HG02884 (cell line): ENCODE measurements around the gene ECEL1.

Experiments used
- ATAC-seq: cut with Tn5 transposase; IDR thresholded peaks from one replicate; pipeline ENCODE4 v1.9.1; 2021; ENCODE audit warnings: mild to moderate bottlenecking, moderate library complexity; ENCODE audit not compliant: unreplicated experiment

ECEL1 gene

DNA sequence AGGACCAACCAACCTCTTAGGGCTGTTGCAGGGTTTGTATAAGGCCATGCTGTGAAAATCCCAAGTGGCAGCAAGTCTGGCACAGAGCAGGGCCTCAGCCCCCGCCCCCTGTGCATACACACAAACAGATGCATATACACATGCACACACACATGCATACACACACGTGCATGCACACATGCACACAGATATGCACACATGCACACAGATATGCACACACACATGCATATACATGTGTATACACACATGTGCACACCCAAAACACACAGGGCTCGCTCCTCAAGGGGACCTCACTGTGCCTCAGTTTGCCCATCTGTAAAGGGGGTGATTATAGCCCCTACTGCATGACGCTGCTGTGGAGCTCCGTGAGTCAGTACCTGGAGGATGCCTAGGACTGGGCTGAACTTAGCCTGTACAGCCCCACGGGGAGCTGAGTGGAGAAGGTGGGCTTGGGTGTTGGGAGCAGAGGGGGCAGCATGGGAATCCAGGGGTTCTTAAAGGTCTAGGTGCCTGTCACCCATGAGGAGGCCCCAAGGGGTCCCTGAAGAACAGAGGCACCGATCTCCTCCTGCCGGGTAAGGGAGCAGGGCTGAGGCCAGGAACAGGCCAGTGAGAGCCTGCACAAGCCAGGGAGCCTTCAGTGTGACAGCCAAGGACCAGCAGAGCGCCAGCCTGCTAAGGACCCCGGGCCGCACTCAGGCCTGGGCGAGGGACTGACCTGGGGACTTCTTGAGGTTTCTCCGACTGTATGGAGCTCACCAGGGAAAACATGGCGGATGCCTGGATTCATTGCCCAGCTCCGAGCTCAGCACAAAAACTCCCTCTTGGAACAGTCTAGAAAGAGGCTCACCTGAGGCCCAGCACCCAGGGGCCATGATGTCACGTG lies 55.7 kb downstream of the ECEL1 start:
- no peak for ATAC-seq
